Subcutaneous abdominal adipose tissue (tissue), 5 donors: Measurements from ENCODE around the gene NR2F1-AS1.

ENCODE experiments used
- H3K27ac ChIP-seq: one replicate; pipeline ENCODE4 v1.7.0; 2013; ENCODE audit warnings: low read depth, mild to moderate bottlenecking, inconsistent platforms, low read length, moderate library complexity
- H3K27me3 ChIP-seq, 5 donors: one replicate each; pipeline ENCODE4 v1.7.0; 2013; ENCODE audit warnings: low read length in 5 of 5, inconsistent platforms in 1 of 5; ENCODE audit not compliant: control insufficient read depth in 5 of 5, insufficient read depth in 4 of 5
- H3K36me3 ChIP-seq, 5 donors: one replicate each; pipeline ENCODE4 v1.7.0; 2013; ENCODE audit warnings: low read length in 5 of 5; ENCODE audit not compliant: control insufficient read depth in 5 of 5, insufficient read depth in 5 of 5
- H3K4me1 ChIP-seq, 5 donors: one replicate each; pipeline ENCODE4 v1.7.0; 2013; ENCODE audit warnings: low read length in 5 of 5, mild to moderate bottlenecking in 3 of 5, moderate library complexity in 1 of 5; ENCODE audit not compliant: control insufficient read depth in 5 of 5, insufficient read depth in 5 of 5
- H3K4me3 ChIP-seq, 5 donors: one replicate each; pipeline ENCODE4 v1.7.0; 2013; ENCODE audit warnings: low read length in 5 of 5, low read depth in 1 of 5
- H3K9ac ChIP-seq, 5 donors: one replicate each; pipeline ENCODE4 v1.7.0; 2013; ENCODE audit warnings: low read length in 5 of 5, mild to moderate bottlenecking in 4 of 5, moderate library complexity in 3 of 5
- H3K9me3 ChIP-seq, 5 donors: one replicate each; pipeline ENCODE4 v1.7.0; 2013; ENCODE audit warnings: low read length in 5 of 5; ENCODE audit not compliant: control insufficient read depth in 5 of 5
- donor health status: healthy.
- donor health status: healthy.
- donor health status: healthy.
- donor health status: healthy.
- donor health status: healthy.

NR2F1-AS1 gene

GRCh38 chr5:93576994-93577853 is 3.8 kb downstream of the NR2F1-AS1 start:
- H3K4me3 ChIP-seq, result no peak overlapping the region
- peaks cover 0 to 17% (median 2%) of the 10 kb centered on the region in 5 donors for H3K27me3 ChIP-seq
- H3K27ac ChIP-seq, result no peak overlapping the region
- peaks cover 0 to 48% (median 39%) of the 10 kb centered on the region in 5 donors for H3K4me1 ChIP-seq
- H3K9ac ChIP-seq, result no peak overlapping the region
- no peaks in the 10 kb centered on the region for H3K9me3 ChIP-seq
- H3K36me3 ChIP-seq, result no peaks in the 10 kb centered on the region

- peaks cover 0 to 25% (median 5%) of the 10 kb centered on the region in 5 donors for H3K27me3 ChIP-seq
- H3K36me3 ChIP-seq, result no peaks in the 10 kb centered on the region
- no peaks in the 10 kb centered on the region for H3K9me3 ChIP-seq
- H3K9ac ChIP-seq, result no peak overlapping the region
- H3K4me1 ChIP-seq, result peaks cover 0 to 44% (median 41%) of the 10 kb centered on the region in 5 donors
- no peak overlapping the region for H3K27ac ChIP-seq
- no peak overlapping the region for H3K4me3 ChIP-seq
Observed at GRCh38 chr5:93575461-93576414, 5.3 kb downstream of the NR2F1-AS1 start.

GRCh38 chr5:93574491-93575305 is 6.3 kb downstream of the NR2F1-AS1 start:
- no peak overlapping the region for H3K9ac ChIP-seq
- peaks cover 0 to 41% (median 36%) of the 10 kb centered on the region in 5 donors for H3K4me1 ChIP-seq
- no peaks in the 10 kb centered on the region for H3K9me3 ChIP-seq
- H3K4me3 ChIP-seq, result no peak overlapping the region
- H3K36me3 ChIP-seq, result no peaks in the 10 kb centered on the region
- H3K27ac ChIP-seq, result no peak overlapping the region
- peaks cover 0 to 27% (median 5%) of the 10 kb centered on the region in 5 donors for H3K27me3 ChIP-seq

- Histone ChIP-seq H3K9ac (no peak overlapping the region), H3K4me1 (peaks cover 0 to 32% (median 29%) of the 10 kb centered on the region in 5 donors), H3K36me3 (no peaks in the 10 kb centered on the region), H3K27ac (no peak overlapping the region), H3K9me3 (no peaks in the 10 kb centered on the region), H3K27me3 (peaks cover 0 to 27% (median 5%) of the 10 kb centered on the region in 5 donors), H3K4me3 (no peak overlapping the region)
Observed at GRCh38 chr5:93573354-93574351, 7.4 kb downstream of the NR2F1-AS1 start.

GRCh38 chr5:93572608-93573353 is 8.2 kb downstream of the NR2F1-AS1 start:
- no peaks in the 10 kb centered on the region for H3K36me3 ChIP-seq
- no peak overlapping the region for H3K9ac ChIP-seq
- H3K27ac ChIP-seq, result no peak overlapping the region
- no peaks in the 10 kb centered on the region for H3K9me3 ChIP-seq
- H3K4me1 ChIP-seq, result peaks cover 0 to 29% (median 27%) of the 10 kb centered on the region in 5 donors
- peak overlapping the region; percentile 23 to 57 (median 52) for H3K4me3 ChIP-seq
- H3K27me3 ChIP-seq, result peaks cover 0 to 22% (median 5%) of the 10 kb centered on the region in 5 donors

- Histone ChIP-seq H3K27me3 (peaks cover 0 to 22% (median 5%) of the 10 kb centered on the region in 5 donors), H3K9me3 (no peaks in the 10 kb centered on the region), H3K36me3 (no peaks in the 10 kb centered on the region), H3K4me3 (peak overlapping the region in 4 of 5 donors; percentile 48 to 57 (median 54)), H3K4me1 (peaks cover 0 to 29% (median 27%) of the 10 kb centered on the region in 5 donors), H3K27ac (no peak overlapping the region), H3K9ac (peak overlapping the region in 1 of 5 donors; percentile 15)
Observed at GRCh38 chr5:93572101-93572607, 8.9 kb downstream of the NR2F1-AS1 start.

GRCh38 chr5:93571114-93571949 is 9.7 kb downstream of the NR2F1-AS1 start:
- peak overlapping the region in 4 of 5 donors; percentile 48 to 57 (median 54) for H3K4me3 ChIP-seq
- peaks cover 0 to 22% (median 5%) of the 10 kb centered on the region in 5 donors for H3K27me3 ChIP-seq
- H3K9me3 ChIP-seq, result no peaks in the 10 kb centered on the region
- H3K4me1 ChIP-seq, result peaks cover 0 to 29% (median 27%) of the 10 kb centered on the region in 5 donors
- H3K36me3 ChIP-seq, result no peaks in the 10 kb centered on the region
- H3K9ac ChIP-seq, result no peak overlapping the region
- H3K27ac ChIP-seq, result no peak overlapping the region
